NB4 (cell line): ENCODE data around the gene AGBL2.

Experiments used
- DNase-seq: peaks from one replicate; pipeline ENCODE4 v3.0.0; 2010; ENCODE audit warnings: low read depth
- H3K4me3 ChIP-seq: one replicate; pipeline ENCODE4 v1.5.1; 2011; ENCODE audit warnings: mild to moderate bottlenecking, low read depth, low read length, moderate library complexity
- CTCF ChIP-seq: IDR thresholded peaks from one replicate; pipeline ENCODE4 v1.5.1; 2012; ENCODE audit warnings: low read depth, low read length
- MAX ChIP-seq: IDR thresholded peaks from 2 replicates; pipeline ENCODE4 v1.6.1; 2011; ENCODE audit warnings: low read depth, low read length
- MYC ChIP-seq: IDR thresholded peaks from 2 replicates; pipeline ENCODE4 v1.6.1; 2011; ENCODE audit warnings: low read depth, low read length
- POLR2A ChIP-seq: IDR thresholded peaks from 2 replicates; pipeline ENCODE4 v1.6.1; 2011; ENCODE audit warnings: mild to moderate bottlenecking; ENCODE audit not compliant: insufficient read length; ENCODE audit errors: extremely low read depth

The AGBL2 gene

GRCh38 chr11:47723041-47723440, 7.9 kb upstream of the AGBL2 start:
- H3K4me3 ChIP-seq = no peak overlapping the region
- no peak for DNase-seq
- TF ChIP-seq MYC (no peak), CTCF (no peak), MAX (no peak), POLR2A (no peak)

- no peak overlapping the region for H3K4me3 ChIP-seq
- no peak for TF ChIP-seq CTCF
- TF ChIP-seq MYC = no peak
- TF ChIP-seq MAX = no peak
- no peak for TF ChIP-seq POLR2A
- DNase-seq = no peak
Measured at GRCh38 chr11:47720651-47721050, 5.5 kb upstream of the AGBL2 start.

- no peak for TF ChIP-seq CTCF
- TF ChIP-seq MAX = no peak; the same call in 1 of the 2 replicates
- TF ChIP-seq MYC = no peak
- no peak for TF ChIP-seq POLR2A
Measured at GRCh38 chr11:47716692-47717091, 1.5 kb upstream of the AGBL2 start.

GRCh38 chr11:47714554-47715081, 551 bp downstream of the AGBL2 start:
- peak; percentile 66 for DNase-seq
- peak overlapping the region; percentile 78 for H3K4me3 ChIP-seq
- no peak for TF ChIP-seq MYC
- TF ChIP-seq POLR2A = no peak
- TF ChIP-seq MAX = no peak
- no peak for TF ChIP-seq CTCF

More at GRCh38 chr11:47716692-47717091, 1.5 kb upstream of the AGBL2 start:
- no peak overlapping the region for H3K4me3 ChIP-seq
- peak; percentile 27 for DNase-seq

- TF ChIP-seq MYC (no peak), POLR2A (no peak), CTCF (no peak), MAX (no peak)
- no peak for DNase-seq
- no peak overlapping the region for H3K4me3 ChIP-seq
Measured at GRCh38 chr11:47711816-47712215, 3.4 kb downstream of the AGBL2 start.
